Brain pericyte (primary cell): Measurements from ENCODE around the gene PIK3R5.

Experiments used
- DNase-seq: peaks from one replicate; pipeline ENCODE4 v3.0.0-alpha.2; 2012; ENCODE audit warnings: low read depth, low spot score

The PIK3R5 gene

GRCh38 chr17:8879410-8879809 lies 86.1 kb downstream of the PIK3R5 start:
- DNase-seq, result no peak

- no peak for DNase-seq
Observed at GRCh38 chr17:8877984-8878383, 87.5 kb downstream of the PIK3R5 start.

GRCh38 chr17:8875957-8876356 lies 89.5 kb downstream of the PIK3R5 start:
- no peak for DNase-seq

GRCh38 chr17:8875436-8875835 lies 90.1 kb downstream of the PIK3R5 start:
- DNase-seq, result no peak

GRCh38 chr17:8873801-8874715 lies 91.4 kb downstream of the PIK3R5 start:
- no peak for DNase-seq

GRCh38 chr17:8872705-8873435 lies 92.6 kb downstream of the PIK3R5 start:
- no peak for DNase-seq

- no peak for DNase-seq
Observed at GRCh38 chr17:8872036-8872704, 93.3 kb downstream of the PIK3R5 start.

- DNase-seq, result no peak
Observed at GRCh38 chr17:8871081-8871581, 94.4 kb downstream of the PIK3R5 start.

GRCh38 chr17:8870406-8871040 lies 95.0 kb downstream of the PIK3R5 start:
- DNase-seq, result no peak

- no peak for DNase-seq
Observed at GRCh38 chr17:8869114-8869815, 96.2 kb downstream of the PIK3R5 start.

- DNase-seq, result no peak
Observed at GRCh38 chr17:8868529-8868951, 97.0 kb downstream of the PIK3R5 start.

GRCh38 chr17:8868092-8868491 lies 97.4 kb downstream of the PIK3R5 start:
- DNase-seq, result no peak

GRCh38 chr17:8867361-8867981 lies 98.0 kb downstream of the PIK3R5 start, which contains the start of gene PIK3R6:
Gene PIK3R6, minus strand, starts transcription at chr17:8867674. Its CDS starts 17,880 bp downstream, at chr17:8849794.
- DNase-seq, result no peak

- DNase-seq, result no peak
Observed at GRCh38 chr17:8865811-8866210, 99.7 kb downstream of the PIK3R5 start.

- DNase-seq, result no peak
Observed at GRCh38 chr17:8865385-8865784, 100.1 kb downstream of the PIK3R5 start.

- DNase-seq, result no peak
Observed at GRCh38 chr17:8862213-8863056, 103.1 kb downstream of the PIK3R5 start.

GRCh38 chr17:8861495-8862181 lies 103.9 kb downstream of the PIK3R5 start:
- no peak for DNase-seq

GRCh38 chr17:8859804-8860430 lies 105.6 kb downstream of the PIK3R5 start:
- no peak for DNase-seq
